GM19099 (cell line): ENCODE results near the gene CSF2.

Experiments
- POLR2A ChIP-seq: IDR thresholded peaks from 3 replicates; pipeline ENCODE4 v1.6.1; 2011; ENCODE audit warnings: low read depth; ENCODE audit not compliant: insufficient read length; ENCODE audit errors: extremely low read depth

The CSF2 gene

GRCh38 chr5:132100672-132101261, 27.2 kb downstream of the CSF2 start:
- TF ChIP-seq POLR2A: no peak

- TF ChIP-seq POLR2A: no peak
These were observed 27.8 kb downstream of the CSF2 start for GRCh38 chr5:132101385-132101880.

GRCh38 chr5:132102101-132102701, 28.6 kb downstream of the CSF2 start:
- TF ChIP-seq POLR2A: no peak

- TF ChIP-seq POLR2A: no peak
These were observed 29.3 kb downstream of the CSF2 start for GRCh38 chr5:132102944-132103331.

- no peak for TF ChIP-seq POLR2A
These were observed 29.9 kb downstream of the CSF2 start for GRCh38 chr5:132103332-132103951.

- no peak for TF ChIP-seq POLR2A
These were observed 30.4 kb downstream of the CSF2 start for GRCh38 chr5:132103969-132104391.

- TF ChIP-seq POLR2A: no peak
These were observed 31.0 kb downstream of the CSF2 start for GRCh38 chr5:132104556-132104955.

GRCh38 chr5:132105688-132106087, 32.1 kb downstream of the CSF2 start:
- TF ChIP-seq POLR2A: no peak

- TF ChIP-seq POLR2A: no peak
These were observed 36.0 kb downstream of the CSF2 start for GRCh38 chr5:132109494-132110053.

- no peak for TF ChIP-seq POLR2A
These were observed 36.6 kb downstream of the CSF2 start for GRCh38 chr5:132110195-132110594.

GRCh38 chr5:132110930-132111329, 37.3 kb downstream of the CSF2 start:
- no peak for TF ChIP-seq POLR2A

GRCh38 chr5:132112111-132112510, 38.5 kb downstream of the CSF2 start:
- no peak for TF ChIP-seq POLR2A

GRCh38 chr5:132114150-132115121, 40.8 kb downstream of the CSF2 start:
- no peak for TF ChIP-seq POLR2A

GRCh38 chr5:132115375-132115774, 41.8 kb downstream of the CSF2 start:
- TF ChIP-seq POLR2A: no peak

GRCh38 chr5:132116072-132116471, 42.5 kb downstream of the CSF2 start:
- TF ChIP-seq POLR2A: no peak
